CD4-positive, alpha-beta T cell treated with Interferon alpha-2 for 1 hour (primary cell): ENCODE results near the gene SHISAL1.
"Not testable (repeated sequence)": the region's sequence is repeated elsewhere in the genome, so short reads cannot be mapped to it uniquely, and the experiment has no call there.

Experiments used
- DNase-seq, 2 donors: peaks; one replicate each; pipeline ENCODE4 v3.0.0-alpha.2; 2020 to 2022

Gene SHISAL1

DNA sequence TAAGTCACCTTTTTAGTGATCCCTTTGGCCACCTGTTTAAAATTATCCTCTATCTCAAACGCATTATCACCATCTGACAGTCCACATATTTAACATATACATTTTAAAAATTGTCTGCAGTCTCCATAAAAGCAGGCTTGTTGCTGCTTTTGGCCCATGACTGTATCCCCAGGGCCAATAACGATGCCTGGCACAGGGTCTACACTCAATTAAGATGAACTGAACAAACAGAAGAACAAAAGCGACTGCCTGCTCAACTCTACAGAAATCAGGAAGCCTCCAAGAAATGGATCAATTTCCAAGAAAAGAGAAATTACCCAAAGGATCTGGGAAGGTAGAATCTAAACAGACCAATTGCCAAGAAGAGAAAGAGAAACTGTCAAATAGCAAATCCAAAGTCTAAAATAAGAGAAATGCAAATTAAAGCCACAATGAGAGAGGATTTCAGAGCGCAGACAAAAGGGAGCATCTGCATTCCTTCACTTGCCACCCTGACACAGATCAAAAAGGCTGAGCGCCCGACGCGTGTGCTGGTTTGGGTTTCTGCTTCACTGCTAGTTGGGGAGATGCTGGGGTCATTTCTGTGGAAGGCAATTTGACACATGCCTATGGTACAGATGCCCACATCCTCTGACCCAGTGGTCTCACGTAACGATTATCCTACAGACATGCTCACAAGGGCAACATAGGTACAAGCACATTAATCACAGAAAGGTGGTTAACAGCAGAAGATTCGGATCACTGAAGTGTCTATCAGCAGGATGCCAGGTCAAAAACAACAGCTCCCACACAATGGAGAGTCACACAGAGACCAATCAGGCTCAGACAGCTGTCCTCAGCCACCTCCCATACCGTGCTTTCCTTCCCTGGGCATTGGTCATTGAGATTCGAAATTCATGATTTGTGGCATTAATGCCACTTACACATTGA, 55.9 kb downstream of the SHISAL1 start:
- DNase-seq = no peak

DNA sequence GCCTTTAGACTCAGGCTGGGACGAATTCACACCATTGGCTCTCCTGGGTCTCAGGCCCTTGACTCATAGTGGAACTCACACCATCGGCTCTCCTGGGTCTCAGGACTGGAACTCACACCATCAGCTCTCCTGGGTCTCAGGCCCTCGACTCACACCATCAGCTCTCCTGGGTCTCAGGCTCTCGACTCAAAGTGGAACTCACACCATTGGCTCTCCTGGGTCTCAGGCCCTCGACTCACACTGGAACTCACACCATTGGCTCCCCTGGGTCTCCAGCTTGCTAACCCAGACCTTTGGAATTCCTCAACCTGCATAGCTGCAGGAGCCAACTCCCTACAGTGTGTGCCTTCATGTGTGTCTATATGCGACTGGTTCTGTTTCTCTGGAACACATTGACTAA, 56.7 kb downstream of the SHISAL1 start:
- DNase-seq = no peak

DNA sequence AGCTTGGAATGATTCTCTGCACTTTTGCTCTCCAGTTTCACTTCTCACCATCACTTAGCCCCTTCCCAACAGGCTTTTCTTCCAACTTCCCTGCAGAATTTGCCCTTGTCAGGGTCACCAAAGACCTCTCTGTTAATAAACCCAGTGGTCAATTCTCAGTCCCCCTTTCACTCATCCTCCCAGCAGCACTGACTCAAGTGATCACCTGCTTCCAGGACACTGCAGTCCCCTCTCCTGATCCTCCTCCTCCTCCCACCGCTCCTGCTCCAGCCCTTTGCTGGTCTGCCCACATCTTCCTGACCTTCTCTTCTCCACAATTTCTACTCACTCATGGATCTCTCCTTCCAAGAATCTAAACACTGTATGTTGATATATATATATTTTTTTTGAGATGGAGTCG, 57.9 kb downstream of the SHISAL1 start:
- no peak for DNase-seq

DNA sequence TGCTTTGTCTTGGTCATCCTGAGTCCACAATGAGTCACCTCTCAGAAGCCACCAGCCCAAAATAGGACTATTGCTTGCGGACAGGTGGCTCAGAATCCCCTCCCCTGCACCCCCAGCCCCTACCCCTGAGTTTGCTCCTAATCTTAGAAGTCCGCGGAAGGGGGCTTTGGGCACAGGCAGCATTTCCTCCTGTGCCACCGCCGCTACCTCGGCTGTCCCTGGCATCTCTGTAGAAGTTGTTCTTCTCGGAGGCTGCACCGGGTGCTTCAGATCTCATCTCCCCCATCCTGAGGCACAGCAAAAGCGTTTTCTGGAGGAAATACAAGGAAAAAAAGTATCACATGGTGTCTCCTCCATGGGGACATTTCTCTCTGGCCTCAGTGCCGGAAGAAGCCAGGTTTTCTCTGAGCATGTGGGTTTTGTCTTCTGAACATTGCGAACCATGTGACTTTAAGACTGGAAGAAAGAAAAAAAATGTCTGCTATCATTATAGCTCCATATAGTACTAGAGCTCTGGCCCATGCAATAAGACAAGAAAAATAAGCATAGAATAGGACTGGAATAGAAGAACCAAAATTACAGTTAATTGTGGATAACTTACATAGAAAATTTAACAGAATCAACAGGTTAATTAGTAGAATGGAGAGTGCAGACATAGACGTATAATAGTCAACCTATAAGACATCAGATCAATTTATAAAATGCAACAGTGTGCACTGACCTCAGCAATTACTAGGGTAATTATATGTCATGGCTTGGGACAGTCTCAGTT, 63.2 kb downstream of the SHISAL1 start:
- no peak for DNase-seq

DNA sequence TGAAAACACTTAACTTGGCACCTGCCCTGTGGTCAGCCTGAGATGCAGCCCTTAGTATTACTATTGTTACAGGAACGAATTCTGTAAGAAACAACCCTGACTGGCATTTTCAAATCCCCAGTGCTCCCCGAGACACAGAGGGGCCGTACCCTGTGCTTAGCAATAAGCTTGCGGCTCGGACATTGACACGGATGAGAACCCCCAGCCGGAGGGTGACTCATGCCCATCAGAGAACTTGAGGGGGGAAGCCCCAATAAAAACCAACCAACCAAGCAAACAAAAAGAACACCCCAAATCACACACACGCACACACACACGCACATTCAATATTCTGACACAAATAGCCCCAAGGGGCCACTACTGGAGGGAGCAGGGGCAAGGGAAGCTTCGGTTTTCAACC, 63.8 kb downstream of the SHISAL1 start:
- DNase-seq = no peak

DNA sequence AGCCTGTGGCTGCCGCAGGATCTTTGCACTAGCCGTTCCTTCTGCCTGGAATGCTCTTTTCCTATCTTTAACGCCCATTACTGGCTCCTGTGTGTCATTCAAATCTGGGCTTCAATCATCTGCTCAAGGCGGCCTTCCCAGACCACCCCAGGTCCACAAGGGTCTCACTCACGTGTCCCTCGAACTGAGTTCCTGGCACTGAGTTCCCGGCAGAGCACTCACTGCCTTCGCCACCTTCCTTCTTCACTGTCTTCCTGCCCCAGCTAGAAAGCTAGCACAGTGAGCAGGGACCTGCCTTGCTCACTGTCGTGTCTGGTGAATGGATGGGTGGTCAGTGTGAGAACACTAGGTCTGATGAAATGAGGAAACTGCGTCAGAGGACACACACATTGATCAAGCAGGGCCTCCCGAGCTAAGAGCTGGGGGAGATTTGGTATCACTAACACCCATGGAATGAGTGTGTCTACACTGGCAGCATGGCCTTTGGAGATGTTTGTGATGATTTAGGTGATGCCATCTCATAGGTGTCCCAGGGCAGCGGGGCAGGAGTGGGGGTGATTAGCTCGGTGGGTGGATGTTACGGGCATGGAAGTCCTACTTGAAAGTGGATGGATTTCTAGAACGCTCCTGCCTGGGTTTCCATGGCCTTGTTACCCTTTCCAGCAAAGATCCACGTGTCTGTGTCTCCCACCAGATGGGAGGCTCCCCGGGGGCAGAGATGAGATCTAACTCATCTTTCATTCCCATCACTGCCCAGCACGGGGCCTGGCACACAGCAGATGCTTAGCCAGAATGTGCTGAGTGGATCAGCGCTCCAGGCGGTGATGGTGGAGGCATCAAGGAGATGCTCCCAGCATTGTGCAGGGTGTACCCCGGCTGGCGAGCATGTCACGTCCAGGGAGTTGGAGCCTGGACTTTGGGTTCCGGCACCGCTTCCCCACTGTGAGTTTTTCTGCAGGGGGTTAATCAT, 64.5 kb downstream of the SHISAL1 start:
- DNase-seq = no peak

DNA sequence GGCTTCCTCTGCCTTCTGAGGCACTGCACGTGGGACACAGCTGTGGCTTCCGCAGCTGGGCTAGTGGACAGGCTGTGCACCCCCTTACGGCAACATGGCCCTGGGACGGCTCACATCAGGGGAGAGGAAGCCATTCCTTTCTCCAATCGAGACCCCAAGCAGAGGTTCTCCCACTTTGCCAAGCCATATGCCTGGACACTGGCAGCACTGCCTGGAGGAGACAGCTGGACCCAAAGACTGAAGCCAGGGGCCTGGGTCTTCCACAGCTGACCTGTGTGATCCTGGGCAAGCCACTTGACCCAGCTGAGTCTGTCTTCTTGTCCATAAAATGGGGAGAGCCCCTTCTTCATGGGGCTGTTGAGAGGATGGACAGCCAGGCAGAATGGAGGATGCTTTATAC, 65.4 kb downstream of the SHISAL1 start:
- no peak for DNase-seq

DNA sequence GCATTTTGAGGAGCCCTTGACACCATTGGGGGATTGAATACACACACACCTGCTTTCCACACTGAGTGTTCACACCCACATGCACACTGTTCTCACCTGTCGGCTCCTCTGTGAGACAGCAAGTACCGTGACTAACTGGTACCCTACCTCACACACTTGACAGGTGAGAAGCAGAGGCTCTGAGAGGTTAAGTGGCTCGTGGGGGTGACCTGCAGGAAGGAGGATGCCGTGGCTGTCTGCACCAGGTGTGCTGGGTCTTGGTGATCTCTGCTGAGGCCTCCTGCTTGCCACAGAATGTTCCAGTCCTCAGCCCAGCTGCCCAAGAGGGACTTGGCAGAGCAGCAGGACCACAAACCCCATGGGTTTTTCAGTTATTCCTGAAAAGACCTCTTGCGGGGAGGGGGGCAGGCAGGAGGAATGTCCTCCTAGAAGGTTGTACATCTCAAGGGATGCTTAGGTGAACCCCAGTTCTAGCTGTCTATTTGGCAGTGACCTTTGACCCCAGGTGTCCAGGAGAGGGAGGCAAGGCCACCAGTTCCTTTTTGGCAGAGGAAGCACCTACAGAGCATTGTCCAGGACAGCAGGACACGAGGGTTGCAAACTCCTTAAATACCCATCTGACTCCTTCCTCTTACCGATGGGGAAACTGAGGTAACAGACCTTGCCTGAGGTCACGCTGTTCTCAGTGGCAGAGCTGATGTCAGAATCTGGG, 66.0 kb downstream of the SHISAL1 start:
- no peak for DNase-seq

DNA sequence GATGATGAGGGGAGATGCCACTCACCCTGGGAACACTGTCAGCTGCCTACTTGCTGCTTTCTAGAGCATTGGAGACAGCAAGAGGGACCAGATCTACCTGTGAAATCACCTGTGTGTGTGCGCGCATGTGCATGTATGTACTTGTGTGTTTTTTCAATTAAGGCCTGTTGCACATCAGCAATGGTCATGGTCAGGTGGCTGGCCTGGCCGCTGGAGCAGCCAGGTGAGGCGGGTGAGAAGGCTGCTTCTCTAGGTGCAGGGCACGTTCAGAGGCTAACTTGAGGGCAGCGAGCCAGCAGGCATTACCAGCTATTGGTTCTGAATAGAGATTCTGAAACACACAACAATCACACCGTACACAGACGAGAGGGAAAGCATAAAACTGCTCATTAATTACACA, 66.9 kb downstream of the SHISAL1 start:
- DNase-seq = no peak

DNA sequence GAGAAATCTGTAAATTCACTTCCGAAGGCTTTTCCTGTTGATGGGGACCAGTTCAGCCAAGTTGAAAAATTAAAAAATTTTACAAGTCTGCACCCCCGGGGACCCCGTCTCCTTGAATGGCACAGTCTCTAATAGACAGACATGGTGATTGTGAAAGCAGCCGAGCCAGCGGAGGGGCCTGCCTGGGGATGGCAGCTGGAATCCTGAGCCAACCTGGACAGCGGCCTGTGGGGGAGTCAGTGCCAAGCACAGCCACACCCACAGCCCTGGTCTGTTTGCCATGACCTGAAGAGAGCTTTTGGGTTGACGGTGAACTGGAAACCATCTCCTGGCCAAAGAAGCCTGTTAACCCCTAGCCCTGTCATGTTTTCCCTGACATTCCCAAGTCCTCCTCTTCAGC, 67.3 kb downstream of the SHISAL1 start:
- no peak for DNase-seq

DNA sequence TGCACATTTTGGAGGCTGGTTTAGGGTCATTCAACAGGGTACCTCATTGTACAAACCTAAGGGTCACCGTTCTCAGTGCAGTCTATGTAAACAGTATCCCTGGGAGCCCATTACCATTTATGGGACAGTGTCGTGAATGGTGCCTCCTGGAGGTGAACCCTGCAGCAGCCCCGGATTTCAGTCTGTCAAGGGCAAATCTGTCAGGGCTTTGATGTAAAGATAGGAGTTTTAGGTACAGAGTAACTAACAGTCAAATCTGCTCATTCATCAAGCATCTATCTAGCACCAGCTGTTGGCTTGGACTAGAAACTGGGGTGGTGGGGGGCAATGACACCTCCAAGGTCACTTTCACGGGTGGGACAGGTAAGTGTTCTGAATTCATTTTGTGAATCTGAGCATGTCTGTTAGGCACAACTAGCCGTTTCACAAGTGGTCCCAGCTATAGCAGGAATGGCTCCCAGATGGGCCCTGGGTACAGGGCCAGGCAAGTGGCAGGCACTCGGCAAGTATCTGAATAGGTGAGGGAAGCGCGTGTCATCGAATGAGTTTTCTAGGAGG, 68.4 kb downstream of the SHISAL1 start:
- no peak for DNase-seq

DNA sequence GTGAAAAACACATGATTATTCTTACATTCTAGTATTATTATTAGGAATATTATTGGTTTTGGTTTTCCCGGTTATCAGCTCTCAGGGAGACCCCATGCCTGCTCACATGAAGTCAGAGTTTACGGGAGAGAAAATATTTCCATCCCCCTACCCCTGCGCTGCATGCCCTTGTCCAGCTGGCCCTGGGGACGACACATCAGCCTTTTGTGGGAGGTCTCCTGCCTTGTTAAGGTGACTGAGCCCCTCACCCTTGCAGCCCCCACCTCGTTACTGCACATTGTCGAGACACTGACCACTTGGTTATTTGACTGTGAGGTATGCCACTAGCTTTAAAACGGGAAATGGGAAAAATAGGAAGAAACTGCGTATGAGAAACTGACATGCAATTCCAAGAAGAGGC, 69.0 kb downstream of the SHISAL1 start:
- no peak for DNase-seq

DNA sequence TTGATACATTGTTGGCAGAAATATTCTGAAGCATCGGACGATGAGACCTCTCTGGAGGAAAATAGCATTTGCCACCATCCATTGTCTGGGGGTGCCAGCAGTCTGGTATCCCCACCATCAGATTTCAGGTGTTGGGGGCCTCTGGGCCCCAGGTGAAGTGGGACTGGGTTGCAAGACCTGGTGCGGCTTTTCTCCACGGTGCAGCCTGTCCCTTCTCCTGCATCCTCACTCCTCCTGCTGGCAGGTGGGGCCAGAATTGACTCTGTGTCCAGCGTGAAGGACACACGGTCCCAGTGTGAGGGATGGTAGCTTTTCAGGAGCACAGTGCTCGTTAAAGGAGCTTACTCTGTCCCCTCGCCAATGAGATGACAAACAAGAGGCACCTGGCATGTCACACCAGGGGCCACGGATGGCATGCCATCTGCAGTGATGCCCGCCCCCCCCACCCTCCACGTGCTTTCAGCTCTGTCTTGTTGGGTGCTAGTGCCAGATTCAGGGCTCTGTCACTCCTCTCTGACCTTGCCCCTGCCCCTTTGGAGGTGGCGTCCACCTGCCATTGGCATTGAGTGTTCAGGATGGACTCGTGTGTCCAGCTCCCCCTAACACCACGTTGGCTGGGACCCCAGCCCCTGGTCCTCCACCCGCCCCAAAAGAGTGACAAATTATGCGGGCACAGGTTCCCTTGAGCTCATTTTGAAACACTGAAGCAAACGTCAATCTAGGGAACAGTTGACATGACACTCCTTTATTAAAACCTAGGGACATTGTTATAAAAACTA, 69.6 kb downstream of the SHISAL1 start:
- no peak for DNase-seq

DNA sequence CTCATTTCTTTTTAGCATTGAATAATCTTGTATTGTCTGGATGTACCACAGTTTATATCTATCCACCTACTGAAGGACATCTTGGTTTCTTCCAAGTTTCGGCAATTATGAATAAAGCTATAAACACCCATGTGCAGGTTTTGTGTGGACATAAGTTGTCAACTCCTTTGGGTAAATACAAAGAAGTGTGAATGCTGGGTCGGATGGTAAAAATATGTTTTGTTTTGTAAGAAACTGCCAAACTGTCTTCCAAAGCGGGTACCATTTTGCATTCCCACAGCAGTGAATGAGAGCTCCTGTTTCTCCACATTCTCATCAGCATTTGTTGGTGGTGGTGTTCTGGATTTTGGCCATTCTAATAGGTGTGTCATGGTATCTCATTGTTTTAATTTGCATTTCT, 71.6 kb downstream of the SHISAL1 start:
- DNase-seq = not testable (repeated sequence)

DNA sequence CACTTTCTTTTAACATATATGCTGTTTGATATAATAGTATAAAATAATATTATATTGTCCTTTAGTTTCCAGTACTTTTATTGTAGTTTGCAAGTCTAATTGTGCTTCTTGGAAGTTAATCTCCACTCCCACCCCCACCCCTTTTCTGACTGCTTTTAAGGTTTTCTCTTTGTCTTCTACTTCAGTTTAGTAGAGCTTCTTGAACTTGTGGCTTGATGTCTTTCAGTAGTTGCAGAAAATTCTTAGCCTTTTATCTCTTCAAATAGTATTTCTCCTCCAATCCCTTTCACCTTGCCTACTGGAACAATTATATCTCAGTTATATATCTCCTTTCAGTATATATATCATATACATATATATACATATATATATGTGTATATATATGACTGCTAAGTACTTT, 75.5 kb downstream of the SHISAL1 start:
- no peak for DNase-seq

DNA sequence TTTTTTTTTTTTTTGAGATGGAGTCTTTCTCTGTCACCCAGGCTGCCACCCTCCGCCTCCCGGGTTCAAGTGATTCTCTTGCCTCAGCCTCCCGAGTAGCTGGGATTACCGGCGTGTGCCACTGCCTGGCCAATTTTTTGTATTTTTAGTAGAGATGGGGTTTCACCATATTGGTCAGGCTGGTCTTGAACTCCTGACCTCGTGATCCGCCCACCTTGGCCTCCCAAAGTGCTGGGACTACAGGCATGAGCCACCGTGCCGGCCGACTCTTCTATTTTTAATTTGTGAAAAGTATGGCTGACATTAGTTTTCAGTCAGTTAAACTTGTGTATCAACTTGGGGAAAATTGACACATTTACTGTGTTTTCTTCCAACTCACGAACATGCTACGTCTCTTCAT, 78.4 kb downstream of the SHISAL1 start:
- not testable (repeated sequence) for DNase-seq

DNA sequence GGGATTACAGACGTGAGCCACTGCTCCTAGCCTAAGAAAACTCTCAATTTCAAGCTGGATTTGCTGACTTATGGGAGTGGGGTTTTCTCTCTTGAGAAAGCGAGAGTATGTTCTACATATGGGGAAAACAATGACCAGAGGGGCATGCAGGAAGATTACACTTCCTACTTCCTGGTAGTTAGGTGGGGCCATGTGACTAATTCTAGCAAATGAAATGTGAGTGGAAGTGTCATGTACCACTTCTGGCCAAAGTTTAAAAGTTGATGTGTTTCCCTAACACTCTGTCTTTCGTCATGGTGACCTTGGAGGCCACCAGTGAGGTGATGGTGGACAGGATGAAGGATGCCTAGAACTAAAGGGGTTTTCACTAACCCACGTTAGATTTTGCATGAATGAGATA, 81.5 kb downstream of the SHISAL1 start:
- DNase-seq = no peak

DNA sequence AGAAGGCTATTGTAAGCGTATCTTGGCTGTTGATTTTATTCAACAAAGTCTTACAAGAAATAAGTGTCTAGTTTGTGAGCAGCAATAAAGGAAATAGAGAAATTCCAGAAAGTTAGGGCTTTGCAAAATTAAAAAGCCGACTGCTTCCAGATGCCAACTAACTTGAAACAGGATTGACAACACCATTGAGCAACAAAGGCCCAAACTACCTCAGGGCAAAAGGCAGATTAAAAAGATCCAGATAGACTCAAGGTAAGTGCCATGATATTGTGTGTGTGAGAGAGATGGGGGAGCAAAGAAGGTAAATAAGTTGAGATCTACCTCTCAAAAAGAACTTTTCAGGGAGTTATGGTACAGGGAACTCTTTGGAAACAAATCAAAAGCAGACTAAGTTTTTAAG, 82.9 kb downstream of the SHISAL1 start:
- DNase-seq = no peak

DNA sequence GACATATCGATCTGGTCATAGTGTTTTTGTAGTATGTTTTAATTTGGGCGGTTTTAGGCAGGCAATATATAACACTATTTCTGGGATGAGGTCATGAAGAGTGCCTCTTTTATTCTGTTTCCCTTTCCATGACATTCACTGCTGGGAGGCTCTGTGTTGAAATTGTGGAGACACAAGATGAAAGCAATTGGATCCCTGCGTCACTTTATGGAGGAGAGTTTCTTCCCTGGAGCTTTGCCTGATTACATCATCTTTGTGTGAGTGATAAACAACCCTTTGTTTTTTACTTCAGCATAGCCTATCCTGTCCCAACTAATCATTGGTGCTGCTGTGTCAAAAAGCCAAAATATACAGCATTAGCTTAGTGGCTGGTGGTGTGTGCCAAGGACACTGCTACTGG, 83.4 kb downstream of the SHISAL1 start:
- no peak for DNase-seq

DNA sequence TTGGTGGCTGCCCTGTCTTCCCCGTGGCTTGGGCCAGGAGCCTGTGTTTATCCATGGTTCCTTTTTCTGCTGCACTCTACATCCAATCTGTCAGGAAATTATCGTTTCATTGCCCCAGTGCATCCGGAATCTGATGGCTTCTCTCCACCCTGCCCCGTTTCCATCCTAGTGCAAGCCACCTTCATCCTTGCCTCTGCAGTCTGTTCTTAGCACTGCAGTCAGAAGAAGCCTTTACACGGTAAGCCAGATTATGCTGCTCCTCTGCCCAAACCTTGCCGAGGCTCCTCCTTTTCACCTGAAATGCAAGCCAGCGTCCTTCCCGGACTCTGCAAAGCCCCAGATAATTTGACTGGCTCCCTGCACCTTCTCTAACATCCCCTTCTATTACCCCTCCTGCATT, 86.9 kb downstream of the SHISAL1 start:
- no peak for DNase-seq

DNA sequence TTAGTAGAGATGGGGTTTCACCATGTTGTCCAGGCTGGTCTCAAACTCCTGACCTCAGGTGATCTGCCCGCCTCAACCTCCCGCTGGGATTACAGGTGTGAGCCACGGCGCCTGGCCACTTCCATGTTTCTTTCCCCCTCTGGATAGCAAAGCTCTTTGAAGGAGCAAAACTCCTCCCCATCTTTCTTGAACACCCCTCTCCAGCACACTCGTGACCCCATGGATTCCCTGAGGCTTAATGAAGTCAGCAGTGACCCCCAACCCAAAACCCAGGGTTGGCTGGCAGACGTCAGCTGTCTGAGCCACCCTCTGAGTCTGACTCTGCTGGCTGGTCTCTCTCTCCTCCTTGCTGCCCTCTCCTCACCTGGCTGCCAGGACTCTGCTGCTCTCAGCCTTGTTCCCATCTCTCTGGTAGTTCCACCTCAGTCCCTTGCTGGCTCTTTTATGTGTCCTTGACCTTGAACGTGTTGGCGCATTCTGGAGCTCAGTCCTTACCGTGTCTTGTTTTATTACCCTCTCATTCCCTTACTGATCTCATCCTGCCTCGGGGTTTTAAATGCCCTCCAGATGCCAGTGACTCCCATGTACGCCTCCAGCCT, 87.6 kb downstream of the SHISAL1 start:
- DNase-seq = no peak
